Measurements from ENCODE around the gene PLBD2.

Gene PLBD2

DNA sequence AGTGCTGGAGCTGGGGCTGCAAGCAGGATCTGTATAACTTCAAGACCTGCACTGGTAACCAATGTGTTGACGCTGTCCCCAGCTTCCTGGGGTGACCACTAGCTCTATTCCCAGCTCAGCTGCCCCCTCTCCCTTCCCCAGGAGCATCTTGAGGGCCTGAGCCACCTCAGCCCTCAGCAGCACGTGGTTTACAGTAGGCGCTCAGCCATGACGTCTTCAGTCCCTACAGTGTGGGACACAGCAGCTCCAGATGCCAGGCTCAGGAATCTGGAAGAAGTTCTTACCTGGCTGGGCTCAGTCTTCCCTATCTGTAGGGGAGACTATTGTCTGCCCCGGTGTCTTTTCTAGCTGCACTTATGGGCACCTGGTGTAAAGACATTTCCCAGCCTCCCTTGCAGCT lies 36.7 kb downstream of the PLBD2 start:
- DNase-seq (ENCODE audit: low read depth, low spot score) = no peak

DNA sequence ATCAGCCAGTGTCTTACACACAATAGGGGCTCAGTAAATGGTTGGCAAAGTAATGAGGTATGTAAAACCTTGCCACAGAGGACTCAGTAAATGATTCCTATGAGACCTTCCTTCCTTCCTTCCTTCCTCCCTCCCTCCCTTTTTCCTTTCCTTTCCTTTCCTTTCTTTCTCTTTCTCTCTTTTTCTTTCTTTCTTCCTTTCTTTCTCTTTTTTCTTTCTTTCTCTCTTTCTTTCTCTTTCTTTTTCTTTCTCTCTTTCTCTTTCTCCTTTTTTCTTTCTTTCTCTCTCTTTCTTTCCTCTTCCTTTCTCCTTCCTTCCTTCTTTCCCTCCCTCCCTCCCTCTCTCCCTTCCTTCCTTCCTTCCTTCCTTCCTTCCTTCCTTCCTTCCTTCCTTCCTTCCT lies 37.8 kb downstream of the PLBD2 start:
- DNase-seq (ENCODE audit: low read depth, low spot score) = no peak

DNA sequence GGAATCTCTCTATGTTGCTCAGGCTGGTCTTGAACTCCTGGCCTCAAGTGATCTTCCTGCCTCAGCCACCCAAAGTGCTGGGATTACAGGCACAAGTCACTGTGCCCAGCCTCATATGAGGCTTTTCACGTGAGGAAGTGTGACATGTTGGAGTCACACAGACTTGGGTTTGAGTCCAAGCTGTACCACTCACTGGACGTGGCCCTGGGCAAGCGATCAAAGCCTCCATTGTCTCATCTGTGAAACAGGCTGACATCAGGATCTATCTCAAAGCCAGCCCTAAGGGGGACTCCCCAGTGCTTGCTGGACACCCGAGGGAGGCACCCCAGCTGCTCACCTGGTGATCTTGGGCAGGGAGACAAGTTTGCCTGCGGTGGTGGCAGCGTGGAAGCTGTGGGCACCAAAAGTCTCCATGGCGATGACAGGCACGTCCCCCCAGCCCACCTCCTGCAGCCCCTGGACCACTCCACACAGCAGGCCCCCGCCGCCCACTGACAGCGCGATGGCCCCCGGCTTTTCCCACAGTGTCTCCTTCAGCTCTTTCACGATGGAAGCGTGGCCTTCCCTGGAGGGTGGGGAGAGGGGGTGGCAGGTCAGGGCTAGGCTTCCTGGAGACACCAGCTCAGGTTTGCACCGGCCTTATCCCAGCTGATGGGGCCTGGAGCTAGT lies 38.6 kb downstream of the PLBD2 start:
- no peak for DNase-seq (ENCODE audit: low read depth, low spot score)

DNA sequence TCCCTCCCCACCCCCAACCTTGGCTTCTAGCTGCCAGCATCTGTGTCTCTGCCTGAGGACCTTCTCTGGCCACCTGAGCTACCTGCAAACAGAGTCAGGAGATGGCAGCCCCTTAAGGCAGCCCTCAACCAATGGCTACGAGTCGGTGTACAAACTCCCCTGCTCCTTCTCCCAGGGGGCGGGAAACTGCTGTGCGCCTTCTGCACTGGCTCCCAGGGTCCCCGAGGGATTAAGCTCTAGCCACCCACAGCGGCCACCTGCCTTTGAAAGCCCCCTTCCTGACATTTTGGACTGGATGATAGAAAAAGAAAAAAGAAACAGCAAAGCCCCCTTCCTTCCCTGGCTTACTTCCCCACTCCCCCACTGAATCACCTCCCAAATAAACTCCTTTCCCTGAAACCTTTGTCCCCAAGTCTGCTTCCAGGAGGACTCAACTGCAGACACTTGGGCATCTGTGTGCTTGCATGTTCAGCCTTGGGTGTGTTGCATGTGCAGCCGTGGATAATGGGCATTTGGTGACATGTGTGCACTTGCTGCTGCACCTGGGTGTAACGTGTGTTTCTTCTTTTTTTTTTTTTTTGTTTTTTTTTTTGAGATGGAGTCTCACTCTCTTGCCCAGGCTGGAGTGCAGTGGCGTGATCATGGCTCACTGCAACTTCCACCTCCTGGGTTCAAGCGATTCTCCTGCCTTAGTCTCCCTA lies 39.3 kb downstream of the PLBD2 start:
- no peak for DNase-seq (ENCODE audit: low read depth, low spot score)

DNA sequence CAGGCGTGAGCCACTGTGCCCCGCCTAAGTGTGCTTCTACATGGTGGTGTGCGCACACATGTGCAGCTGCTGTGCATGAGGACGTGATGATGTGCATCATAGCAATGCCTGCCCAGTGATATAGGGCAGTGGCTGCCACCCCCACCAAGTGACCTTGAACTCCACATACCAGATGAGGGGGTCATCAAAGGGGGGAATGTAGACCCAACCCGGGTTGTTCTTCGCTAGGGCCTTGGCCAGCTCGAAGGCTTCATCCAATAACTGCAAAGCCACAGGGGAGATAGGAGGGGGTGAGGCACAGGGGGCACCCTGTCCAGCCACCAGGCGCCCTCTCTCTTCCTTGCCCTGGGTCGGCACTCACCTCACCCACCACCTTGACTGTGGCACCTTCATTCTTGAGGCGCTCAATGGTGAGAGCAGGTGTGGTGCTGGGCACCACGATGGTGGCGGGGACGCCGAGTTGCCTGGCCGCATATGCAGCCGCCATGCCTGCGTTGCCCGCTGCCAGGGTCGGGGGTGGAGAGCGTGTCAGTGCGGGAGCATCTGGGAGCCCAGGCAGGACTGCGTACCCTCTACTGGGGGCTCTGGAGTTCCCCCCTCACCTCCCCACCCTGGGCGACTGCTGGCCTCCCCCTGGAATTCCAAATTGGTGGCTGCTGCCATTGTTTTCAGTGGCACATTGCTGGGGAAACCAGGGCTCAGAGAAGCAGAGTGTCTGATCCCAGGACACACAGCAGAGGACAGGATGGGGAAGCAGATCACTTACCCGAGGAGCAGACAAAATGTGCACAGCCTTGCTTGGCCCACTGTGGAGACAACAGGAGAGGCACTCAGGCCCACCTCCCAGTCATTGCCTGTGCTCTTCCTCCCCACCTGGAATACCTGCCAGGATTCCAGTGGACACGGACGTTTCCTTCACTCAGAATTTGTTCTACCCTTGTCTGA lies 40.2 kb downstream of the PLBD2 start:
- no peak for DNase-seq (ENCODE audit: low read depth, low spot score)

DNA sequence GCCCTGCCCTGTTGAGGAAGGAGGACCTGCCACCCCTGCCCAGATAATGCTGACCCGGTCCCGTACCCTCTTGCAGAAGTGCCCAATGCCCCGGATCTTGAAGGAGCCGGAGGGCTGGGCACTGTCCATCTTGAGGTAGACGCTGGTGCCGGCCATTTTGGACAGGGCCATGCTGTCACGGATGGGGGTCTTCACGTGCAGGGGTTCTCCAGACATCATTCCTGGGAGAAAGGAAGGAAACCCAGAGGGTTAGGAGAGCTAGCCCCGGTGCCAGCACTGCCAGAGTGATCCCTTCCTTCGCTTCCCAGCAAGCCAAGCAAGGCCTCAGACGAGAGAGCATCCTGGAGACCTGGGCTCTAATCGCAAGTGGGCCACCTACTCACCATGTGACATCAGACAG lies 41.1 kb downstream of the PLBD2 start:
- no peak for DNase-seq (ENCODE audit: low read depth, low spot score)

DNA sequence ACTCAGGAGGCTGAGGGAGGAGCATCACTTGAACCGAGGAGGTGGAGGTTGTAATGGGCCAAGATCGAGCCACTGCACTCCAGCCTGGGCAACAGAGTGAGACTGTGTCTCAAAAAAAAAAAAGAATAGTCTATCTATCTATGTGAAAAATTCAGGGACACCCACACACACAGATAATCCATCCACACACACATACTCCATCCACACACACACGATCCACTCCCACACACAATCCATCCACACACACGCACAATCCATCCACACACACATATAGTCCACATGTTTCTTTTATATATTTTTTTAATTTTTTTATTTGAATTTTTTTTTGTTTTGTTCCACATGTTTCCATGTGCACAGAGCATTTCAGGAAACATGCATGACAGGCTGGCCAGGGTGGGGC lies 42.0 kb downstream of the PLBD2 start:
- no peak for DNase-seq (ENCODE audit: low read depth, low spot score)

DNA sequence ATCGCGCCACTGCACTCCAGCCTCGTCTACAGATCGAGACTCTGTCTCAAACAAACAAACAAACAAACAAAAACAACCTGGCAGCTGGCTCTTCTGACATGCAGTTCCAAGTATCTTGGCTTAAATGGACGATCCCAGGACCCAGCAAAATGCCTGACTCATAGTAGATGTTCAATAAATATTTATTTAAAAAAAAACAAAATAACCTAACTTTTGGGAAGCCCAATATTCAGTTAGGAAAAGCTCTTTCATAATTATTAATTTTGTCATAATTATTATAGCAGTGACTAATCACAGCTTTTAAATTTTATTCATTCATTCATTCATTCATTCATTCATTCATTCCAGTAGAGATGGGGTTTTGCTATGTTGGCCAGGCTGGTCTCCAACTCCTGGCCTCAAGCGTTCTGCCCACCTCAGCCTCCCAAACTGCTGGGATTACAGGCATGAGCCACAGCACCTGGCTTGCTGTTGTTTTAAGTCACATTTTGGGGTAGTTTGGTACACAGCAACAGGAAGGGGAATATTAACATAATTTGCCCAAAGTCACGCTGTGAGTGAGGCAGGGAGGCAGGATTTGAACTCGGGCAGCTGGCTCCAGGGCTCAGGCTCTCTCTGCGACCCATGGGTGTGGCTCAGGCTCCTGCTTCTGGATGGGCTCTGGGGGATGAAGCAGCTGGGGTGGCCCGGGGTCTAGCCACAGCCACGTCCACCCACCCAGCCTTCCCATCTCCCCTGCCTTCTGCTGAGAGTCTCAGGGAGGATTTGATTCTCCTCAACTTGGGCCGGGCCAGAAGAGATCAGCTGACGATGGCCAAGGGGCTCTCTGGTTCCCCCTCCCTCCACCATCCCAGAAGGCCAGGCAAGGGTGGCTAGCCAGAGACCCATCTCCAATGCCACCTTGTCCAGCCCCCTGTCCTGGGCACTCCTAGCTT lies 42.9 kb downstream of the PLBD2 start:
- no peak for DNase-seq (ENCODE audit: low read depth, low spot score)

DNA sequence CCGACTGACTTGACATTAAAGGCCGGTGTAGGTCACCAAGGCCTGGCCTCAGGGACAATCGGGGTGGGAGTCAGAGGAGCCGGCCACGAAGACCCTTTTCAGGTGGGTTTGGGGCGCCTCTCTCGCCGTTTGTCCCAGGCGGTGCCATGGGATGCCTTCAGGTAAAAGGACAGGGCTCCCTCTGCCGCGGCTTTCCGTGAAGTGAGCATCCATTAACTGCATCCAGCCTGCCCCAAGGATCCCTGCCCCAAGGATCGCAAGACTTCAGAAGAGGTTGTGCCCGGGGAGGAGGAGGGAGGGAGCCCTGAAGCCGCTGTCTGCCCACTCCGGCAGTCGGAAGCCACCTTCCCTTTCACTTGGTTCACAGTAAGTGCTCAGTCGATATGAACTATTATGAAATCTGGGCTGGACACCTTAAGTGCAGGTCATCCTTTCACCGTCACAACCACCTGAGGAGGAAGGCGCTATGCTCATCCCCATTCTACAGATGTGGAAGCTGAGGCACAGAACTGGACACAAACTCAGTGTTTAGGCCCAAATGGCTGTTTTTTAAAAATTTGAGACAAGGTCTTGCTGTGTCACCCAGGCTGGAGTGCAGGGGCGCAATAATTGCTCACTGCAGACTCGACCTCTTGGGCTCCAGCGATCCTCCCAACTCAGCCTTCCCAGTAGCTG lies 44.3 kb downstream of the PLBD2 start:
- no peak for DNase-seq (ENCODE audit: low read depth, low spot score)

DNA sequence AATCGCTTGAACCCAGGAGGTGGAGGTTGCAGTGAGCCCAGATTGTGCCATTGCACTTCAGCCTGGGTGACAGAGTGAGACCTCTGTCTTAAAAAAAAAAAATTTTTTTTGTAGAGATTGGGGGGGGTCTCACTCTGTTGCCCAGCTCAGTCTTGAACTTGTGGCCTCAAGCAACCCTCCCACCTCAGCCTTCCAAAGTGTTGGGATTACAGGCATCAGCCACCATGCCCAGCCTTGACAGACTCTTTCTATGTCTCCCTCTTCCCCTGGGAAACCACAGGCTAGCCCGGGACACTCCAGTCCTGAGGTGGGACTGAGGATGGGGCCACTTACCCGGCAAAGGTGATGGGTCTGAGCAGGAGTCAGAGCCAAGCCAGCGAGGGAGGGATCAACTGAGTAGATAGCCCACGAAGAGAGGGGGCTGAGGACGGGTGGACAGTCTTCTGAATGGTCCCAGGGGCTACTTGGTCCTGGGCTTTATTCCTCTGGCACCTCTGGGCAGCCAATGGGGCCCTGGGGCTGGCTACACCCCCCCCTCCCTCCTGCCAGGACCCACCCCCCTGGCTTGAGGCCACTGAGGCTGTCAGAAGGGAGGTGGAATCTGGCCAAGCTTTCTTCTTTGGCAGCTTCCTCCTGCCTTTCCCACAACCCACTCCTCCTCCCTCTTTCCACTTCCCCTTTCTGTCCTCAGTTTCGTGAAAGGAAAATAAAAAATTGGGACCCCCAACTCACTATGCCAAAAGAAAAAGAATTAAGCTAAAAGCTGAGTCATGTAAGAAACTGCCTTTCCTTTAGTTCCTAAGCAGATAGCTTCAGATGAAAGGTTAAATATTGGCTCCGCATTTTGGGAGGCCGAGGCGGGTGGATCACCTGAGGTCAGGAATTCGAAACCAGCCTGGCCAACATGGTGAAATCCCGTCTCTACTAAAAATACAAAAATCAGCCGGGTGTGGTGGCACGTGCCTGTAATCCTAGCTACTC lies 45.3 kb downstream of the PLBD2 start, which contains the start of gene SDS:
TSS of gene SDS (minus strand) at position 453 of the 981 bp plus-strand sequence. CDS start 4,179 bp downstream, outside the sequence.
- no peak for DNase-seq (ENCODE audit: low read depth, low spot score)

DNA sequence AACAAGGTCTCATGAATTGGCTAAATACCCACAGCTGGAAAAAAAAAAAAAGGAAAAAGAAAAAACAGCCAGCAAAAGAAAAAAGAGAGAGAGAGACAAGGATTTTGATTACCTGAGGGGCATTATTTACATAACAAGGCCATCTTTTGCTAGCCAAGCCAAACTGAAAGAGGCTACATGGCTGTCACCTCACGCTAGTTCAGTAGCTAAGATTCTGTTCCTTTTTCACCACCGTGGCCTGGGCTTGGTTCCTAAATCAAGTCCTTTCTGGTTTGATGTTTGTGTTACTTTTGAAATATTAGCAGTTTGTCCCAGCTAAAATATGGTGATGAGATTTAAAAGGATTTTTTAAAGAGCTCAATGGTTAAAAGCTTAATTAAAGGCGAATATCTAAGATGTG lies 47.3 kb downstream of the PLBD2 start:
- DNase-seq (ENCODE audit: low read depth, low spot score) = no peak

DNA sequence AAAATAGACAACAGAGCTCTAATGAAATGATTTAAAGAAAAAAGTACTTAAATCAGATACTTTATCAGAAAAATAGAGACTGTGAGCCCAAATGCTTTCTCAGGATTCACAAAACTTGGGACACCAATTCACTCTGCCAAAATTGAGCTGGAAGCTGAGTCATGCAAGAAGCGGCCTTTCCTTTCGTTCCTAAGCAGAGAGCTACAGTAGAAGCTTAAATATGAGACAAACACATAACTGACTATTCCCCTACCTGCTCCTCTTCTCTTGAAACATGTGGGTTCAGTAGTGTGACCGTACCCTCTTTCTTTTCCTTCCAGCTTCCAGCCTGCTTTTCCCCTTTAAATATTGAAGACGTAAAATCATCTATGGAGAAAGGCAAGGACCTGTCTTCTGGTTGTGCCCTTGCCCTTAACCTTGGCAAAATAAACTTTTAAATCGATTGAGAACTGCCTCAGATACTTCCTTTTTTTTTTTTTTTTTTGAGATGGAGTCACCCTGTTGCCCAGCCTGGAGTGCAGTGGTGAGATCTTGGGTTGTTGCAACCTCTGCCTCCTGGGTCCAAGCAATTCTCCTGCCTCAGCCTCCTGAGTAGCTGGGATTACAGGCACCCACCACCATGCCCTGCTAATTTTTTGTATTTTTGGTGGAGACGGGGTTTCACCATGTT lies 49.7 kb downstream of the PLBD2 start:
- DNase-seq (ENCODE audit: low read depth, low spot score) = no peak

DNA sequence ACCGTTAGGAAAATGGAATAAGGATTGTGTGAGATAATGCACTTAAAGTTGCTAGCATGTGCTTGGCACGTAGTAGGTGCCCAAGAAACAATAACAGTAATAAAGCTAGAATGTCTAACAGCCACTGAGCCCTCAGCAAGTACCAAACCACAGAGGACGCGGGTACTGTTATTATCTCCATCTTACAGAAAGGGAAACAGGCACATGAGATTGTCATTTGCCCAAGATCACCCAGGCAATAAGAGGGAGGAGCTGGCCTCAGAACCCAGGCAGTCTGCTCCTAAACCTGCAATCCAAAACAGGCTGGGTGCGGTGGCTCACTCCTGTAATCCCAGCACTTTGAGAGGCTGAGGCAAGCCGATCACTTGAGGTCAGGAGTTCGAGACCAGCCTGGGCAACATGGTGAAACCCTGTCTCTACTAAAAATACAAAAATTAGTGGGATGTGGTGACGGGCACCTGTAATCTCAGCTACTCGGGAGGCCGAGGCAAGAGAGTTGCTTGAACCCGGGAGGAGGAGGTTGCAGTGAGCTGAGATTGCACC lies 50.4 kb downstream of the PLBD2 start:
- DNase-seq (ENCODE audit: low read depth, low spot score) = no peak

DNA sequence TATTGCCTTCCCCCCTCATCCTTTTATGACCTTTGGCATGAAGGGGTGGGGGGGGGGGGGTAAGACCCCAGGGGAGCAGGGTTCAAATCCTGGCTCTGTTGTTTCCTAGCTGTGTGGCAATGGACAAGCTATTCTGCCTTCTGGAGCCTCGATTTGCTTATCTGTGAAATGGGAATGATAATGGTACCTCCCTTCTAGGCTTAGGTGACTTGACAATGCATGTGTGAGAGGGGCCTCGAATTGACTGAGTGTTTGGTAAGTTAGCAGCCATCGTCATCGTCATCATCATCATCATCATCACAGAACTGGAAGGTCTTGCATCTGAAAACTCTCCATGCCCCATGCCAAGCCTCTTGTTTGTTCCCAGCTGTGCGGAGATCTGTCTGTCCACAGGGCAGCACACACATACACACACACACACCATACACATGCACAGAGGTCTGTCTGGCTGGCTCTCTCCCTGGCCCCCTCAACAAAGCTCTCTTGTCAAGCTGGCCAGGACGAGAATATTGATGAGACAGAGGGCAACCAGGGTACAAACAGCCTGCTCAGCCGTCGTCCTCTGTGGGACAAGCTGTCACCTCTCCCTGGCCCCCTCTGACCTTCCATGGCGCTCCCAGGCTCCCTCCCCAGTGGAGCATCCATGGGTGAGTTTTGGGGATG lies 51.2 kb downstream of the PLBD2 start:
- DNase-seq (ENCODE audit: low read depth, low spot score) = no peak

DNA sequence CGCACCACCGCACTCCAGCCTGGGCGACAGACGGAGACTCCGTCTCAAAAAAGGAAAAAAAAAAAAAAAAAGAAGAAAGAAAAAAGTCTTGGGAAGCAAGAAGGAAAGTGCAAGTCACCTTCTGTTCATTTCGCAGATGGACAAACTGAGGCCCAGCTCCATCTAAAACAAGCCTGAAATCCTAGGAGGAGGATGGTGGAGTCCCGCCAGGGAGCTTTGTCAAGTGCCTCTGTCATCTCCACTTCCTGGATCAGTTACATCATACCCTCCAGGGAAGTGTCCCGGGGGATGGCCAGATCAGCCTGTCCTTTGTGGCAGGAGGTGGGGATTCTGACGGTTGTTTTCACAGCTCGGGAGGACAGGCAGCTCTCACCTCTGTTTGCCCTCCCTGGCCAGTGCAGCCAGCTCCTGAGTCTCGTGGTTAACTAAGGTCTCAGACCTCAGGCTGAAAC lies 55.1 kb downstream of the PLBD2 start:
- DNase-seq (ENCODE audit: low read depth, low spot score) = no peak

DNA sequence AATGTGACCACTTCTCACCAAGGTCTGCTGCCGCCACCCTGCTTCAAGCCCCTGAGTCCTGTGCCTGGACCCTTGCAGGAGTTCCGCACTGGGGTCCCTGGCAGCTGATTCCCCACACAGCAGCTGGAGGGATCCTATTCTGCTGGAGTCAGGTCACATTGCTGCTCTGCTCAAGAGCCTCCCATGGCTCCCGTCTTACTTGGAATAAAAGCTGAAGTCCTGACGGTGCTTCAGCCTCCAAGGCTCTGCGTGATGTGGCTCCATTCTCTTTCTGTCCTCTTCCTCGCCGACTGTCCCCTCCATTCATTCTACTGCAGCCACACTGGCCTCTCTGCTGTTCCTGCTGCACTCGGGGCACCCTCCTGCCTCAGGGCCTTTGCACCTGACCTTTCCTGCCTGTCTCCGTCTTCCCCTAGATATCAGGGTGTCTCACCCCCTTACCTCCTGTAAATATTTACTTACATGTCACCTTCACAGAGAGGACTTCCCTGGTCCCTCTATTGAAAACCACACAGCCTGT lies 56.2 kb downstream of the PLBD2 start:
- no peak for DNase-seq (ENCODE audit: low read depth, low spot score)

DNA sequence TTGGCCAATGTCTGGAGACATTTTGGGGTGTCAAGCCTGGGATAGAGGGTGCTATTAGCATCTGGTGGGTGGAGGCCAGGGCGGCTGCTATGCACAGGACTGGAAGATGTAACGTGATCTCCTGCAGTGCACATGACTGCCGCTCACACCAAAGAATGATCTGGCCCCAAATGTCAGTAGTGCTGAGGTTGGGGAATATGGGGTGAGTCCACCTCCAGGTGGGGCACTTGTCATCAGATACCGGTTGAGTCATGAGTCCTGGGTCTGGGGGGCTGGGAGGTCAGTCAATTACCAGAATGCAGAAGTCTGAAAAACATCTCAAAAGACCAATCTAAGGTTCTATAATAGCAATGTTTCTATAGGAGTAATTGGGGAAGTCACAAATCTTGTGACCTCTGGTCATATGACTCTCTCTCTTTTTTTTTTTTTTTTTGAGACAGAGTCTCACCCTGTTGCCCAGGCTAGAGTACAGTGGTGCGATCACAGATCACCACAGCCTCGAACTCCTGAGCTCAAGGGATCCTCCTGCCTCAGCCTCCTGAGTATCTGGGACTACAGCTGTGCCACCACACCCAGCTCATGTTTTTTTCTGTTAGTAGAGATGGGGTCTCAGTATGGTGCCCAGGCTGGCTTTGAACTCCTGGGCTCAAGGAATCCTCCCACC lies 57.8 kb downstream of the PLBD2 start:
- DNase-seq (ENCODE audit: low read depth, low spot score) = no peak

Measured in activated CD4-positive, CD25-positive, alpha-beta regulatory T cell treated with anti-CD3 and anti-CD28 coated beads, Interleukin-2, amount 50 U/mL, for 16 hours (primary cell).